ENCODE measurements around the gene TEX38. TPM values are rescaled to one million over a fixed set of nuclear protein-coding genes. Genes with fewer than 3 reads are reported as not detected.
"Not testable (repeated sequence)": the region's sequence is repeated elsewhere in the genome, so short reads cannot be mapped to it uniquely, and the experiment has no call there.

The TEX38 gene
- polyA plus RNA-seq, 1 donor: 0.09 TPM

DNA sequence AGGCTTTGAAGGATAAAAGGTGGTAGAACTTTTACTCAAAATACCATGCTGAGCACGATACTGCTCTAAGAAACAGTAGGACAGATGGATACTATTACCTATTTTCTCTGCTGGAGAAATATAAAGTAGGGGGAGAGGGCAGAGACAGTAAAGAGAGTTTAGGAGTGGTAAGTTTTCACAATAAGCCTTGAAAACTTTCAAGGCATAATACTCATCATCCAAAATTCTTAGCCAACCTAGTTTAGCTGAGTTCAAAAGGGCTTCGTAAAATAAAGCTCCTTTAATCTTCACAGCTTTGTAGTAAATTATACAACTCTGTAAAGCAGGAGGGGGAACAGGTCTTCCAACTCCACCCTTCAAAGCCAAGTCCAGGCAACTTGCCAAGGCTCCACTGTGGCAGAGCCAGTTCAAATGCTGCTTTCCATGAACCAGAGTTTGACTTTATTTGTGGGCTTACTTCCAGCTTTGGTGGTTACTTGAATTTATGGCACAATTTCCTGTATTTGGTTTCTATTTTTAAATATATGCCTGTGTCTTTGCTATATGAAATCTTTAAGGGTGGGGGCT, 15.5 kb downstream of the TEX38 start:
- Histone ChIP-seq H3K36me3 (ENCODE audit: control insufficient read depth, insufficient read depth, low read length) (peaks cover 73% of the 10 kb centered on the region), H3K4me3 (ENCODE audit: low read length) (no peak overlapping the region), H3K4me1 (ENCODE audit: control insufficient read depth, insufficient read depth, low read length) (peaks cover 13% of the 10 kb centered on the region), H3K27me3 (ENCODE audit: control insufficient read depth, insufficient read depth, low read length) (no peaks in the 10 kb centered on the region), H3K27ac (ENCODE audit: low read length) (peak overlapping the region; percentile 2), H3K9me3 (ENCODE audit: control insufficient read depth, low read depth, low read length) (no peaks in the 10 kb centered on the region)
- DNase-seq: peak; percentile 28 to 71
- WGBS (ENCODE audit: insufficient coverage, low lambda C conversion rate): no CpG with 5 or more reads among the region's 2 CpGs

DNA sequence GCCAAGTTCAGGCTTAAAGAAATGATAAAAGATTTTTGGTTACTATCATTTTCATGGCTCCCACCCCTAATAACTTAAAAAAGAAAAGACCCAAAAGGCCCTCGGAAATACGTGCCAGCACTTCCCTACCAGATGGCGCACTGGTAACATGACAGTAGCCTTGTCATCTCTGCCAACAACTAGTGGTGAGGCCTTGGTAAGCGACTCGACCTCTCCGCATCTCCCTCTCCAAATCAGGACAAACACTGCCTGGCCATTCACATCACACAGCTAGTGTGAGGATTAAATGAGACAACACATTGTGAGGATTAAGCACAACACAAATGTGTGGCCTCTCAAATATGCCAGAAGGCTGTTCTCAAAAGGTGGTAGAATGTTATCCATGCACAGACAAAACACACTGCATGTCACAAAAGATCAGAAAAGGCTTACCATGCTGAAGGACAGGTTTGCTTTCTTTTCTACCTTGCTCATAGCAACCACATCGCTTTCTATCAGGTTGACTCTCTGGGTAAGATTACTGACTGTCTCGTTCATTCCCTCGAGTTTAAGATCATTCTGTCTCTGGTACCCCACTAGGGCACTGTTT, 16.4 kb downstream of the TEX38 start:
- H3K4me3 ChIP-seq (ENCODE audit: low read length): no peak overlapping the region
- no peaks in the 10 kb centered on the region for H3K9me3 ChIP-seq (ENCODE audit: control insufficient read depth, low read depth, low read length)
- H3K27me3 ChIP-seq (ENCODE audit: control insufficient read depth, insufficient read depth, low read length): no peaks in the 10 kb centered on the region
- 73% methylated on average over 2 of the region's 9 CpGs for WGBS (ENCODE audit: insufficient coverage, low lambda C conversion rate)
- no peak overlapping the region for H3K27ac ChIP-seq (ENCODE audit: low read length)
- no peak for DNase-seq
- peaks cover 66% of the 10 kb centered on the region for H3K36me3 ChIP-seq (ENCODE audit: control insufficient read depth, insufficient read depth, low read length)
- peaks cover 19% of the 10 kb centered on the region for H3K4me1 ChIP-seq (ENCODE audit: control insufficient read depth, insufficient read depth, low read length)

DNA sequence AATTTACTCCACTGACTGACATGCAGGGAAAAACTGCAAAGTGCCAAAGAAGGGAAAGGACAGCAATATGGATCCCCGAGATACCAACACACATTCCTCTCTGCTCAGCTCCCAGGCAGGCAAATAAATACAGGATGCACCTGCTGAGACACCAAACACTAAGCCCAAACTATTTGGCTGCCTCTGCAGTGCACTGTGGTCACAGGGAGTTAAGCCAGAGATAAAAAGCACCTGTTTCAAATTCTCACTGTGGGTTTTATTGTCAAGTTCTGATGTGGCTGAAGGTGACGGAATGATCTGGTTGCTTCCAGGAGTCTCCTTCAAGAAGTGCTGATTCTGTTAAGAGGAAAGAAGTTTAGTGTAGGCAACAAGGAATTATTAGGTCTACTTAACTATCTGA, 17.7 kb downstream of the TEX38 start:
- H3K9me3 ChIP-seq (ENCODE audit: control insufficient read depth, low read depth, low read length): no peaks in the 10 kb centered on the region
- no peak overlapping the region for H3K27ac ChIP-seq (ENCODE audit: low read length)
- DNase-seq: no peak
- no peaks in the 10 kb centered on the region for H3K27me3 ChIP-seq (ENCODE audit: control insufficient read depth, insufficient read depth, low read length)
- H3K4me1 ChIP-seq (ENCODE audit: control insufficient read depth, insufficient read depth, low read length): peaks cover 24% of the 10 kb centered on the region
- 80% methylated on average over 1 of the region's 2 CpGs for WGBS (ENCODE audit: insufficient coverage, low lambda C conversion rate)
- H3K4me3 ChIP-seq (ENCODE audit: low read length): no peak overlapping the region
- peaks cover 53% of the 10 kb centered on the region for H3K36me3 ChIP-seq (ENCODE audit: control insufficient read depth, insufficient read depth, low read length)

DNA sequence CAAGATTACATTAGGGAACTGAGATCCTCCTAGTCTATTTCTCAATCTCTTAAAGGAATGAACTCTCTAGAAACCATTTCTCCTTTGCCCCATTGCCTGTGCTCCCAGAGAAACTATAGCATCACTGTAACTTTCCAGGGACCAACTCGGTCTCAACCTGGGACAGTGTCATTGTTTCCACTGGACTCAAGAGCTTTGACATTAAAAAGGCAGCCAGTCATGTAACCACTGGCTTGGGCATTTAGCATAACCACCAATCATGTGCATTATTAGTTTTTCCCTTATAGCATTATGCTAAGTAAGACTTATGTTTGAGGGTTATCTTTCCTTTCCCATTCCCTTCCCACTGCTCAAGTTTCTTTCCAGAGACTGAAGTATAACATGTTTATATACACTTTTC, 18.2 kb downstream of the TEX38 start:
- Histone ChIP-seq H3K9me3 (ENCODE audit: control insufficient read depth, low read depth, low read length) (no peaks in the 10 kb centered on the region), H3K36me3 (ENCODE audit: control insufficient read depth, insufficient read depth, low read length) (peaks cover 48% of the 10 kb centered on the region), H3K4me1 (ENCODE audit: control insufficient read depth, insufficient read depth, low read length) (peaks cover 24% of the 10 kb centered on the region), H3K4me3 (ENCODE audit: low read length) (no peak overlapping the region), H3K27ac (ENCODE audit: low read length) (no peak overlapping the region), H3K27me3 (ENCODE audit: control insufficient read depth, insufficient read depth, low read length) (no peaks in the 10 kb centered on the region)
- WGBS (ENCODE audit: insufficient coverage, low lambda C conversion rate): no CpG with 5 or more reads among the region's 1 CpG
- DNase-seq: no peak

DNA sequence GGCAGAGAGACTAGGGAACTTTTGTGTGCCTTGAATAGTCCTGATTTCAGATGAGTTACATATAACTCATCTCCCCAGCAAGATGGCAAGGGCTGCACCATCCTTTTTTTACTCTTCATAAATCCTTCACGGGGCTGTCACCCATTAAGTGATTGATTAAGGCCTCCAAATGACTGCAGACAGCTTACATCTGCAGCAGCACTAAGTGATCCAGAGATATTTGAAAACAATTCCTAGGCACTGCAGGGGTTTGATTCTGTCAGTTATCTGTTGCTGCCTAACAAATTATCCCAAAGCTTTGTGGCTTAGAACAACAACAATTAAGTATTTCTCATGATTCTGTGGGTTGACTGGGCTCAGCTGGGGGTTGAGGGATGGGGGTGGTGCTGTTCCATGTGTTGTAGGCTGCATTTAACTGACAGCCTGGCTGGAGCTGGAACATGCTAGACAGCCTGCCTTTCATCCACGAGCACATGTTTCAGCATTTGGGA, 19.3 kb downstream of the TEX38 start:
- H3K36me3 ChIP-seq (ENCODE audit: control insufficient read depth, insufficient read depth, low read length): peaks cover 54% of the 10 kb centered on the region
- peaks cover 23% of the 10 kb centered on the region for H3K4me1 ChIP-seq (ENCODE audit: control insufficient read depth, insufficient read depth, low read length)
- no CpG with 5 or more reads among the region's 2 CpGs for WGBS (ENCODE audit: insufficient coverage, low lambda C conversion rate)

DNA sequence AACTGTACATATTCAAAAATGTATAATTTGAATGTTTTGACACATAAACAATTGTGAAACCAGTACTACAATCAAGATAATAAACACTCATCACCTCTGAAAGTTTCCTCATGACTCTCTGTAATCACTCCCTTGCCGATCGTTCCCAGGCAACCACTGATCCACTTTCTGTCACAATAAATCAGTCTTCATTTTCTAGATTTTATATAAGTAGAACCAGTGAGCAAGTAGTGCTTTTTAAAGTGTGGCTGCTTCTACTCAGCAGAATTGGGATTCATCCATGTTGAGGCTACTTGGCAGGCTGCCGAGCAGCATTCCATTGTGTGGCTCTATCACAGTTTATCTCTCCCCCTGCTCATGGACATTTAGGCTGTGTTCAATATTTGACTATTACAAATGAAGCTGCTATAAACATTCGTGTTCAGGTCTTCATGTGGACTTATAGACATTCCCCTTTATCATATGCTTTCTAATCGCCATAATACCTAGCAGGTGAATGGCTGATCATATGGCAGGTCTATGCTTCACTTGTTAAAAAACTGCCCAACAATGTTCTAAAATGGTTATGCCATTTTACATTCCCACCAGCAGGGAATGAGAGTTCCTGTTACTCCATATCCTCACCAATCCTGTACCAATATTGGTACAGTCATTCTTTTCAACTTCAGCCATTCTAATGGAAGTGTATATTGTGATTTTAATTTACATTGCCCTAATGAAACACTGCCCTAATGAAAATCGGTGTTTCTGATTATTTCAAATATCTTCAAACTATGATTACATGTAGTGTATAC, 20.5 kb downstream of the TEX38 start:
- Histone ChIP-seq H3K27me3 (ENCODE audit: control insufficient read depth, insufficient read depth, low read length) (no peaks in the 10 kb centered on the region), H3K27ac (ENCODE audit: low read length) (no peak overlapping the region), H3K9me3 (ENCODE audit: control insufficient read depth, low read depth, low read length) (no peaks in the 10 kb centered on the region), H3K4me3 (ENCODE audit: low read length) (no peak overlapping the region), H3K36me3 (ENCODE audit: control insufficient read depth, insufficient read depth, low read length) (peaks cover 58% of the 10 kb centered on the region), H3K4me1 (ENCODE audit: control insufficient read depth, insufficient read depth, low read length) (peaks cover 13% of the 10 kb centered on the region)
- no peak for DNase-seq
- WGBS (ENCODE audit: insufficient coverage, low lambda C conversion rate): 78% methylated on average over 1 of the region's 6 CpGs

More for the DNA sequence above, 19.3 kb downstream of the TEX38 start:
- Histone ChIP-seq H3K4me3 (ENCODE audit: low read length) (no peak overlapping the region), H3K9me3 (ENCODE audit: control insufficient read depth, low read depth, low read length) (no peaks in the 10 kb centered on the region), H3K27ac (ENCODE audit: low read length) (no peak overlapping the region), H3K27me3 (ENCODE audit: control insufficient read depth, insufficient read depth, low read length) (no peaks in the 10 kb centered on the region)
- no peak for DNase-seq

DNA sequence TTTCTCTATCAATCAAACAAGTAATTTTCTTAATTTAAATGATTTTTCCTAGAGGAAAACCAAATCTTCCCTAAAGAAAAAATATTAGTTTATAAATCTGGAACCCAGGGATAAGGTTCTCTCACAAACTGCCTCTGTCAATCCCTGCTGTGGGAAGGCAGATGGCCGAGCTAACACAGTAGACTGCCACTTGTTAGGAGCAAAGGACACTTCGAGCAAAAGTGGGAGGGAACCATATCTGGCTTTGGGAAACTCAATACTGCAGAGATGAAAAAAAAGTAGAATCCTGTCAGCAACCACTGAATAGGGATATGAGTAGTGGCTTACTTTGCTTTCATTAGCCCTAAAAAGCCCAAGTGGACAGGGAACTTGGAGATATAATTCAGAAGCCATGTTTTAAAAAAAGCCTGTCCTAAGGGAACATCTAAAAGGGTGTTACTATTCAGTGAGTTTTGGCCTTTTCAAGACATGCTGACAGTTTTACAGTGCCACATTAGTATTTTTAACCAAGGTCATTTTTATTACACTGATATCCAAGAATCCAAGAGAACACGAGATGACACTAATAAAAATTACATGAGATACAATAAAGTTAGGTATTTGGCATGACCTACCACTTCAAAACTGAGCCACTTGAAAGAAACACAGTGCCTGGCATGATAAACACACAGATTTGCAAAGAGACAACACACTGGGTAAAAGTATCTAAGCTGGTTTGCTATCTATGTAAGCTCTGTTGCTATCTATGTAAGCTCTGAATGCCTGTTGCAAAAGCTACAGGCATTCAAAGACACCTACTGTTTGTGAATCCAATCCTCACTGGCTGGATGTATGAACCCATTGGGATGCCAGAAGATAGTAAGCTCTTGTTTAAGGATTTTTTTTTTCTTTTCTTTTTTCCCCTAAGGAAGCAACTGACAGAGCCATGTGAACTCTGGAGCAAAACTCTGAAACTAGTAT, 21.4 kb downstream of the TEX38 start:
- peak in 1 of 2 donors; percentile 56 for DNase-seq
- H3K27ac ChIP-seq (ENCODE audit: low read length): no peak overlapping the region
- no peaks in the 10 kb centered on the region for H3K9me3 ChIP-seq (ENCODE audit: control insufficient read depth, low read depth, low read length)
- peaks cover 13% of the 10 kb centered on the region for H3K4me1 ChIP-seq (ENCODE audit: control insufficient read depth, insufficient read depth, low read length)
- H3K36me3 ChIP-seq (ENCODE audit: control insufficient read depth, insufficient read depth, low read length): peaks cover 52% of the 10 kb centered on the region
- no CpG with 5 or more reads among the region's 3 CpGs for WGBS (ENCODE audit: insufficient coverage, low lambda C conversion rate)
- H3K4me3 ChIP-seq (ENCODE audit: low read length): no peak overlapping the region
- no peaks in the 10 kb centered on the region for H3K27me3 ChIP-seq (ENCODE audit: control insufficient read depth, insufficient read depth, low read length)

DNA sequence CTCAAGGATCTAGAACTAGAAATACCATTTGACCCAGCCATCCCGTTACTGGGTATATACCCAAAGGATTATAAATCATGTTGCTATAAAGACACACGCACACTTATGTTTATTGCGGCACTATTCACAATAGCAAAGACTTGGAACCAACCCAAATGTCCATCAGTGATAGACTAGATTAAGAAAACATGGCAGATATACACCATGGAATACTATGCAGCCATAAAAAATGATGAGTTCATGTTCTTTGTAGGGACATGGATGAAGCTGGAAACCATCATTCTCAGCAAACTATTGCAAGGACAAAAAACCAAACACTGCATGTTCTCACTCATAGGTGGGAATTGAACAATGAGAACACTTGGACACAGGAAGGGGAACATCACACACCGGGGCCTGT, 23.0 kb downstream of the TEX38 start:
- Histone ChIP-seq H3K36me3 (ENCODE audit: control insufficient read depth, insufficient read depth, low read length) (peaks cover 41% of the 10 kb centered on the region), H3K4me1 (ENCODE audit: control insufficient read depth, insufficient read depth, low read length) (peaks cover 13% of the 10 kb centered on the region)
- not testable (repeated sequence) for H3K9me3 ChIP-seq (ENCODE audit: control insufficient read depth, low read depth, low read length); H3K27ac ChIP-seq (ENCODE audit: low read length); DNase-seq; H3K27me3 ChIP-seq (ENCODE audit: control insufficient read depth, insufficient read depth, low read length); H3K4me3 ChIP-seq (ENCODE audit: low read length)
- no CpG with 5 or more reads among the region's 4 CpGs for WGBS (ENCODE audit: insufficient coverage, low lambda C conversion rate)

DNA sequence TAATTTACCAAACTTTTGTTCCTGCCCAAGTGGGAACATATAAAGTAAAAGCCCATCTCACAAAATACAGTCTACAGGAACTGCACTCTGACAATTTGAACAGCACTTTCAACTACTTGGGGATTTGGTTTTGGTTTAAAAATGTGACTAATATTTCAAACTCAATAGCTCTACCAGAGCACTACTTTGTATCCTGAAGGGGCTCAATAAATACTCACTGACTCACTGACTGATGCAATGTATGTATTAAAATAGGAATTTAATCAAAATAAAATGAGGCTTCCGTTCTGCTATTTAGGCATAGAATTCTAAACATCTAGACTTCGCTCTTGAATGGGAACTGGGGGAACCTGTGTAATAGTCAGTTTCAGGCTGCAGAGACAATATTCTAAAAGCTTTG, 25.4 kb downstream of the TEX38 start:
- no peak for DNase-seq
- H3K27ac ChIP-seq (ENCODE audit: low read length): no peak overlapping the region
- peaks cover 28% of the 10 kb centered on the region for H3K36me3 ChIP-seq (ENCODE audit: control insufficient read depth, insufficient read depth, low read length)
- no peaks in the 10 kb centered on the region for H3K9me3 ChIP-seq (ENCODE audit: control insufficient read depth, low read depth, low read length)
- no peak overlapping the region for H3K4me3 ChIP-seq (ENCODE audit: low read length)
- WGBS (ENCODE audit: insufficient coverage, low lambda C conversion rate): no CpG with 5 or more reads among the region's 2 CpGs
- no peaks in the 10 kb centered on the region for H3K27me3 ChIP-seq (ENCODE audit: control insufficient read depth, insufficient read depth, low read length)
- peaks cover 12% of the 10 kb centered on the region for H3K4me1 ChIP-seq (ENCODE audit: control insufficient read depth, insufficient read depth, low read length)

DNA sequence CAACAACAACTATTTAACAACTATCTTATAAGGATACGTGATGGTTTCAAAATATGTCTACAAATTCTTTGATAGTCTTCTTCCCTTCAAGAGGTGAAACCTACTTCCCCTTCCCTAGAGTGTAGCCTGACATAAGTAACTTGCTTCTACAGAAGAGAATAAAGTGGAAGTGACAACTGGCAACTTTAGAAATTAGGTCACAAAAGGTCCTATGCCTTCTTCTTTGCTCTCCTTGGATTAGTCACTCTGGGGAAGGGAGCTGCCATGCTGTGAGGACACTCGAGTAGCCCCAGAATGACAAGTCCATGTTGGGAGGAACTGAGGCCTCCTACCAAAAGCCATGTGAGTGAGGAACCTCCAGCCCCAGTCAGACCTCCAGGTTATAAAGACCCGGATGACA, 28.0 kb downstream of the TEX38 start:
- H3K27me3 ChIP-seq (ENCODE audit: control insufficient read depth, insufficient read depth, low read length): no peaks in the 10 kb centered on the region
- no peak overlapping the region for H3K4me3 ChIP-seq (ENCODE audit: low read length)
- 100% methylated on average over 1 of the region's 3 CpGs for WGBS (ENCODE audit: insufficient coverage, low lambda C conversion rate)
- H3K9me3 ChIP-seq (ENCODE audit: control insufficient read depth, low read depth, low read length): no peaks in the 10 kb centered on the region
- no peak for DNase-seq
- H3K4me1 ChIP-seq (ENCODE audit: control insufficient read depth, insufficient read depth, low read length): no peaks in the 10 kb centered on the region
- H3K36me3 ChIP-seq (ENCODE audit: control insufficient read depth, insufficient read depth, low read length): peaks cover 40% of the 10 kb centered on the region
- H3K27ac ChIP-seq (ENCODE audit: low read length): no peak overlapping the region
